Liver (tissue), 9 donors: ENCODE data around the gene HHIPL1. TPM values are rescaled to one million over a fixed set of nuclear protein-coding genes. Genes with fewer than 3 reads are reported as not detected.

Experiments used
- DNase-seq: peaks from one replicate; pipeline ENCODE4 v3.0.0-alpha.2; 2017; ENCODE audit warnings: low spot score
- H3K27ac ChIP-seq, 2 donors: one replicate each; pipeline ENCODE4 v1.7.0; 2013; ENCODE audit warnings: inconsistent platforms in 2 of 2, low read length in 2 of 2, control low read depth in 1 of 2, low read depth in 1 of 2, mild to moderate bottlenecking in 1 of 2
- H3K27me3 ChIP-seq, 4 donors: one replicate each; pipeline versions ENCODE4 v1.6.1 to v1.7.0; 2013; ENCODE audit warnings: low read length in 3 of 4, inconsistent platforms in 1 of 4, mild to moderate bottlenecking in 1 of 4, moderate library complexity in 1 of 4; ENCODE audit not compliant: control insufficient read depth in 4 of 4, insufficient read depth in 4 of 4
- H3K36me3 ChIP-seq, 4 donors: one replicate each; pipeline versions ENCODE4 v1.6.1 to v1.7.0; 2013; ENCODE audit warnings: low read length in 3 of 4, mild to moderate bottlenecking in 3 of 4, low read depth in 1 of 4, moderate library complexity in 1 of 4; ENCODE audit not compliant: control insufficient read depth in 4 of 4, insufficient read depth in 3 of 4
- H3K4me1 ChIP-seq, 4 donors: one replicate each; pipeline versions ENCODE4 v1.6.1 to v1.7.0; 2013; ENCODE audit warnings: low read length in 3 of 4, mild to moderate bottlenecking in 3 of 4, moderate library complexity in 1 of 4; ENCODE audit not compliant: control insufficient read depth in 4 of 4, insufficient read depth in 4 of 4
- H3K4me3 ChIP-seq, 3 donors: one replicate each; pipeline versions ENCODE4 v1.6.1 to v1.7.0; 2013; ENCODE audit warnings: low read length in 3 of 3, control low read depth in 1 of 3, low read depth in 1 of 3, mild to moderate bottlenecking in 1 of 3
- H3K9ac ChIP-seq, 2 donors: one replicate each; pipeline ENCODE4 v1.7.0; 2013; ENCODE audit warnings: low read length in 2 of 2, mild to moderate bottlenecking in 2 of 2, moderate library complexity in 2 of 2, control low read depth in 1 of 2, low read depth in 1 of 2
- H3K9me3 ChIP-seq, 4 donors: one replicate each; pipeline versions ENCODE4 v1.6.1 to v1.7.0; 2013; ENCODE audit warnings: low read length in 3 of 4; ENCODE audit not compliant: control insufficient read depth in 4 of 4
- CTCF ChIP-seq: fragments of 150-350 bp; IDR thresholded peaks from 2 replicates; pipeline ENCODE4 v1.5.1; 2017; ENCODE audit warnings: improper control_type of control experiment, low read depth, low read length; ENCODE audit not compliant: missing input control
- EGR1 ChIP-seq, 2 donors: IDR thresholded peaks; 2 replicates each; pipeline ENCODE4 v1.6.1; 2016 to 2018; ENCODE audit warnings: antibody characterized with exemption in 2 of 2, low read depth in 2 of 2
- FOXA1 ChIP-seq: IDR thresholded peaks from 2 replicates; pipeline ENCODE4 v1.6.1; 2016; ENCODE audit warnings: antibody characterized with exemption
- FOXA2 ChIP-seq: IDR thresholded peaks from 2 replicates; pipeline ENCODE4 v1.6.1; 2016; ENCODE audit warnings: antibody characterized with exemption
- GABPA ChIP-seq, 2 donors: IDR thresholded peaks in 1 of 2; conservative IDR thresholded peaks in 1 of 2; 2 replicates each; pipeline ENCODE4 v1.6.1; 2016; ENCODE audit warnings: antibody characterized with exemption in 2 of 2, mild to moderate bottlenecking in 1 of 2, moderate library complexity in 1 of 2
- HNF4A ChIP-seq, 2 donors: conservative IDR thresholded peaks; 2 replicates each; pipeline ENCODE4 v1.6.1; 2016; ENCODE audit warnings: antibody characterized with exemption in 2 of 2, mild to moderate bottlenecking in 2 of 2
- HNF4G ChIP-seq: IDR thresholded peaks from 2 replicates; pipeline ENCODE4 v1.6.1; 2016; ENCODE audit warnings: antibody characterized with exemption
- JUND ChIP-seq, 2 donors: IDR thresholded peaks; 2 replicates each; pipeline ENCODE4 v1.6.1; 2016; ENCODE audit warnings: antibody characterized with exemption in 2 of 2
- RAD21 ChIP-seq, 2 donors: IDR thresholded peaks; 2 replicates each; pipeline ENCODE4 v1.6.1; 2016; ENCODE audit warnings: antibody characterized with exemption in 2 of 2, mild to moderate bottlenecking in 2 of 2
- REST ChIP-seq: IDR thresholded peaks from 2 replicates; pipeline ENCODE4 v1.6.1; 2016; ENCODE audit warnings: antibody characterized with exemption, mild to moderate bottlenecking
- RXRA ChIP-seq, 2 donors: IDR thresholded peaks; 2 replicates each; pipeline ENCODE4 v1.6.1; 2017 to 2018; ENCODE audit warnings: antibody characterized with exemption in 2 of 2, mild to moderate bottlenecking in 1 of 2
- YY1 ChIP-seq: IDR thresholded peaks from 2 replicates; pipeline ENCODE4 v1.6.1; 2016; ENCODE audit warnings: antibody characterized with exemption, mild to moderate bottlenecking
- WGBS: extraction: QIAGEN DNeasy Blood & Tissue Kit; methylation state at CpG from one replicate; pipeline ENCODE4 v1.1.7; 2013; 5-methylcytosine and 5-hydroxymethylcytosine counted together
- polyA plus RNA-seq, 2 donors: library from polyadenylated mRNA; stranded (reverse) in 1 of 2; unstranded in 1 of 2; fragments of 200-250 nt in 1 of 2; fragments of >200 nt in 1 of 2; fragmentation: Nextera tagmentation in 1 of 2; extraction: Ambion mirVana in 1 of 2; gene quantifications; one replicate each; pipeline versions ENCODE4 v1.2.1 to v1.2.3, GENCODE V29; 2013 to 2015
- total RNA-seq, 2 donors: library from RNA; depleted of rRNA; stranded (reverse); fragments of >200 nt; gene quantifications; one replicate each; pipeline ENCODE4 v1.2.3, GENCODE V29; 2014
- TF ChIP-seq, protein P1 (sequence below): IDR thresholded peaks from 2 replicates; pipeline ENCODE4 v1.6.1; 2016; ENCODE audit warnings: antibody characterized with exemption
- TF ChIP-seq, protein P2 (sequence below): IDR thresholded peaks from 2 replicates; pipeline ENCODE4 v1.6.1; 2016; ENCODE audit warnings: antibody characterized with exemption
- donor health status: healthy.
- donor health status: healthy.
- donor health status: healthy.
- donor health status: healthy.
- donor health status: healthy.

The HHIPL1 gene
- total and polyA plus RNA-seq, 4 donors: 0.96 to 1.7 (median 1.0) TPM

- TF ChIP-seq, protein P1, sequence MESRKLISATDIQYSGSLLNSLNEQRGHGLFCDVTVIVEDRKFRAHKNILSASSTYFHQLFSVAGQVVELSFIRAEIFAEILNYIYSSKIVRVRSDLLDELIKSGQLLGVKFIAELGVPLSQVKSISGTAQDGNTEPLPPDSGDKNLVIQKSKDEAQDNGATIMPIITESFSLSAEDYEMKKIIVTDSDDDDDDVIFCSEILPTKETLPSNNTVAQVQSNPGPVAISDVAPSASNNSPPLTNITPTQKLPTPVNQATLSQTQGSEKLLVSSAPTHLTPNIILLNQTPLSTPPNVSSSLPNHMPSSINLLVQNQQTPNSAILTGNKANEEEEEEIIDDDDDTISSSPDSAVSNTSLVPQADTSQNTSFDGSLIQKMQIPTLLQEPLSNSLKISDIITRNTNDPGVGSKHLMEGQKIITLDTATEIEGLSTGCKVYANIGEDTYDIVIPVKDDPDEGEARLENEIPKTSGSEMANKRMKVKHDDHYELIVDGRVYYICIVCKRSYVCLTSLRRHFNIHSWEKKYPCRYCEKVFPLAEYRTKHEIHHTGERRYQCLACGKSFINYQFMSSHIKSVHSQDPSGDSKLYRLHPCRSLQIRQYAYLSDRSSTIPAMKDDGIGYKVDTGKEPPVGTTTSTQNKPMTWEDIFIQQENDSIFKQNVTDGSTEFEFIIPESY: no peak
- TF ChIP-seq FOXA1 (no peak), GABPA (IDR thresholded peaks at IDR 0.05 in 1 of 2, conservative IDR thresholded peaks at IDR 0.05 in 1 of 2) (no peak), HNF4A (conservative IDR thresholded peaks at IDR 0.05) (no peak), YY1 (no peak)
Observed at GRCh38 chr14:99650189-99650588, 5.3 kb downstream of the HHIPL1 start (continued).

DNA sequence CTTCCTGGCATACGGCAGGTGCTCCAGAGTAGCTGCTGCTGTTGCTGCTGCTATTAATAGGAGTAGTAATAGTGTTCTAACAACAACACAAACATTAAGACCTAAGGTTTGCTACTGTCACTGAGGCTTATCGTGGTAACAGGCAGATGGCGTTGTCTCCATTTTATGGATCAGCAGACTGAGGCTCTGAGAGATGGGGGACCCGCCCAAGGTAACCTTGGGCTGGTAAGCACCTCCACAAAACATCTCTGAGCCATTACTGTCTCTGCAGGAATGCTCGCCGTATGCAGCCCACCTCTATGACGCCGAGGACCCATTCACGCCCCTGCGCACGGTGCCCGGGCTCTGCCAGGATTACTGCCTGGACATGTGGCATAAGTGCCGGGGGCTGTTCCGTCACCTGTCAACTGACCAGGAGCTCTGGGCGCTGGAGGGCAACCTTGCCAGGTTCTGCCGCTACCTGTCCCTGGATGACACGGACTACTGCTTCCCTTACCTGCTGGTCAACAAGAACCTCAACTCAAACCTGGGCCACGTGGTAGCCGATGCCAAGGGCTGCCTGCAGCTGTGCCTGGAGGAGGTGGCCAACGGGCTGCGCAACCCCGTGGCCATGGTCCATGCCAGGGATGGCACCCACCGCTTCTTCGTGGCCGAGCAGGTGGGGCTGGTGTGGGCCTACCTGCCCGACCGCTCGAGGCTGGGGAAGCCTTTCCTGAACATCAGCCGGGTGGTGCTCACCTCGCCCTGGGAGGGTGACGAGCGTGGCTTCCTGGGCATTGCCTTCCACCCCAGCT, 7.2 kb downstream of the HHIPL1 start:
- Histone ChIP-seq H3K4me3 (no peak overlapping the region), H3K9ac (no peak overlapping the region), H3K27me3 (peaks cover 0 to 1% (median 0%) of the 10 kb centered on the region in 4 donors), H3K9me3 (no peaks in the 10 kb centered on the region), H3K36me3 (no peaks in the 10 kb centered on the region), H3K27ac (no peak overlapping the region), H3K4me1 (no peaks in the 10 kb centered on the region)
- DNase-seq: no peak
- WGBS: 94% methylated on average over 32 of the region's 32 CpGs
- no peak for TF ChIP-seq RAD21 (IDR thresholded peaks at IDR 0.05)
- no peak for TF ChIP-seq GABPA (IDR thresholded peaks at IDR 0.05 in 1 of 2, conservative IDR thresholded peaks at IDR 0.05 in 1 of 2)
- no peak for TF ChIP-seq HNF4G
- TF ChIP-seq EGR1 (IDR thresholded peaks at IDR 0.05; ENCODE audit: low read depth in 2 of 2): no peak
- TF ChIP-seq HNF4A (conservative IDR thresholded peaks at IDR 0.05): no peak
- TF ChIP-seq, protein P2, sequence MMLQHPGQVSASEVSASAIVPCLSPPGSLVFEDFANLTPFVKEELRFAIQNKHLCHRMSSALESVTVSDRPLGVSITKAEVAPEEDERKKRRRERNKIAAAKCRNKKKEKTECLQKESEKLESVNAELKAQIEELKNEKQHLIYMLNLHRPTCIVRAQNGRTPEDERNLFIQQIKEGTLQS: no peak
- TF ChIP-seq FOXA2: no peak
- TF ChIP-seq CTCF: no peak
- TF ChIP-seq, protein P1: no peak
- TF ChIP-seq REST: no peak
- TF ChIP-seq JUND (IDR thresholded peaks at IDR 0.05): no peak
- no peak for TF ChIP-seq RXRA (IDR thresholded peaks at IDR 0.05)
